GM12874 (cell line): ENCODE data around the gene SLC16A3.

ENCODE experiments used
- TF ChIP-seq, protein P1 (sequence below): IDR thresholded peaks from 2 replicates; pipeline ENCODE4 v1.5.1; 2011; ENCODE audit warnings: low read depth, mild to moderate bottlenecking, control low read depth, low read length, moderate library complexity; ENCODE audit not compliant: insufficient read depth

The SLC16A3 gene

GRCh38 chr17:82228842-82229697 lies at the start of gene SLC16A3:
Gene SLC16A3, plus strand, starts transcription at chr17:82229042. Its CDS starts 6,967 bp downstream, at chr17:82236009.
- TF ChIP-seq, protein P1, sequence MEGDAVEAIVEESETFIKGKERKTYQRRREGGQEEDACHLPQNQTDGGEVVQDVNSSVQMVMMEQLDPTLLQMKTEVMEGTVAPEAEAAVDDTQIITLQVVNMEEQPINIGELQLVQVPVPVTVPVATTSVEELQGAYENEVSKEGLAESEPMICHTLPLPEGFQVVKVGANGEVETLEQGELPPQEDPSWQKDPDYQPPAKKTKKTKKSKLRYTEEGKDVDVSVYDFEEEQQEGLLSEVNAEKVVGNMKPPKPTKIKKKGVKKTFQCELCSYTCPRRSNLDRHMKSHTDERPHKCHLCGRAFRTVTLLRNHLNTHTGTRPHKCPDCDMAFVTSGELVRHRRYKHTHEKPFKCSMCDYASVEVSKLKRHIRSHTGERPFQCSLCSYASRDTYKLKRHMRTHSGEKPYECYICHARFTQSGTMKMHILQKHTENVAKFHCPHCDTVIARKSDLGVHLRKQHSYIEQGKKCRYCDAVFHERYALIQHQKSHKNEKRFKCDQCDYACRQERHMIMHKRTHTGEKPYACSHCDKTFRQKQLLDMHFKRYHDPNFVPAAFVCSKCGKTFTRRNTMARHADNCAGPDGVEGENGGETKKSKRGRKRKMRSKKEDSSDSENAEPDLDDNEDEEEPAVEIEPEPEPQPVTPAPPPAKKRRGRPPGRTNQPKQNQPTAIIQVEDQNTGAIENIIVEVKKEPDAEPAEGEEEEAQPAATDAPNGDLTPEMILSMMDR = no peak

GRCh38 chr17:82179412-82179811 lies 49.4 kb upstream of the SLC16A3 start:
- TF ChIP-seq, protein P1 = no peak

DNA sequence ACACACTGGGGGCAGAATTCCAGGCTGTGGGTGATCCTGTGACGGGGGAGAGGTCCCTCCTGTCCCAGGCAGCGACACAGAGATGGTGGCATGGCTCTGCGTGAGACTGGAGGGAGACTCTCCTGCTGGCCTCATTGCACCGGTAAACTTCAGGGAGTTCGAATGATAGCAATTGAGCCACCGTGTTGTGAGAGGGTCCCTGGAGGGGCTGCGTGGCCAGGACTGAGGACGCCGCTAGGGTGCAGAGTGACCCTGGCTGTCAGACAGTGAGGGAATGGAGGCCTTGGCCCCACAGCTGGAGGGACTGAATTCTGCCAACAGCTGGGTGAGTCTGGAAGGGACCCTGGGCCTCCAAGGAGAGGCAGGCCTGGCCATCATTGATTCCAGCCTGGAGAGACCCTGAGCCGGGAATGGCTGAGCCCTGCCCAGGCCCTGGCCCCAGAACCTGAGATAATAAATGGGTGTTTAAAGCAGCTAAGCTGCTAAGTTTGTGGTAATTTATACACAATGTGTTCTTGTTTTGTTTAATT lies 48.8 kb upstream of the SLC16A3 start:
- TF ChIP-seq, protein P1 = no peak

DNA sequence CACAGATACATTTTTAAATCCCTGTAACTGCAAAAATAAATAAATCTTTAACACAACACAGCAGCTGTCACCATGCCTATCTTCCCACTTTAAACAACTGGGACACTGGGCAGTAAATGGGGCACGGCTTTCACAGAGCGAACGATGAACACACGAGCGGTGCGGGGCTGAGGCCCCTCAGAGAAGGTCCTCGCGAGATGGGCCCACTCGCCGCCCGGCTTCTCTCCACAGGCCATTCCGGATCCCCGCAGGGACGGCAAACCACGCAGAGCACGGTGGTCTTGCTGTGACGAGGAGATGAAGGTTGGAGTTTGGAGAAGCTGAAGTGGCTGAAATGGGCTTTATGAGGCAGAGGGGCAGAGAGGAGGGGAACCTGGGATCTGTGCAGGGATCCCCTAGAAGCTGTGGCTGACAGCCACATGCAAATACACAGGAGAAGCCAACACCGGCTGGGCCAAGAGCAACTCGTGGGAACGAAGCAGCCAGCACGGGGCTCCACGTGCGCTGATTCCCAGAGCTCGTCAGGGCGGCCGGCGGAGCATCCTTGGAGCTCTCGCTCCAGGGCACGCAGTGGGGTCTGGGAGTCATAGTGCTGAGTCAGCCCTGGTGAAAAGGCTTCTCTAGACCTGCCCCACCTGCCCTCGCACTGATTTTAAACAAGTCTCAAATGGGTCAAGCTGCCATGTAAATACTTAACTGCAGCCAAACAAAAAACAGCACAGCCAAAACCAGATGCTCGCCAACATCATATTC lies 47.9 kb upstream of the SLC16A3 start:
- TF ChIP-seq, protein P1 = no peak

DNA sequence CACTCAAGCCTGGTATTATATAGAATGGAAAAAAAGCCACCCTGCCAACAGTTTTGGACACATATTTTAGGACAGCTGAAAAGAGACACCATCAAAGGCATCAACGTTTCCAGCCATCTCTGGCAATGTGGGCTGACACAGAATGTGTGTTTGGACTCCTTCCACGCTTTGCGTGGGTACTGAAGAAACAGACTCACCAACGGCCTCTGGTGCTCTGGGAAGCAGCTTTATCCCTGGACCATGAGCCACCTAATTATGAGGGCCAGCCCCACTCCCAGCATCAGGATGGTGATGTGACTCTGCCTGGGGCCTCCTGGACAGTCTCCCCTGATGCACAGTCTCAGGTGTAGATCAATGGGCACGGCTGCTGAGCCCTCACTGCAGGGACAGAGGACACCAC lies 44.1 kb upstream of the SLC16A3 start:
- TF ChIP-seq, protein P1 = no peak

DNA sequence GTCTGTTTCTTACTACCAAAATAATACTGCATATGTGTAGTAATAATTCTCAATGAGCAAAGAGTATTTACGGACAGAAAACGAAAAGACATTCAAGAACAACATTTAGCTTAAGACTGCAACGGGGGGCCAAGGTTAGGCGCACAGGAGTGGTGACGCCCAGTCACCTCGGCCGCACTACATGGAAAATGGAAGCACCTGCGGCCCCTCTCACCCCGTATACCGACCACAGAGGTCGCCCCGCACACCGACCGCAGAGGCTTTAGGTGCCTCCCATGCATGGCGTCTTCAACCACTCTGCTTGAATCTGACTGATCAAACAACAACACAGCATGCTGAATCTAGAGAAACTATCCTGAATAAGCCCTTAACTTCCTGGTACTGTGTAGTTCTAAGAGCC lies 42.6 kb upstream of the SLC16A3 start:
- TF ChIP-seq, protein P1 = no peak

- TF ChIP-seq, protein P1 = no peak
Observed at GRCh38 chr17:82187500-82187899, 41.3 kb upstream of the SLC16A3 start.
